ENCODE measurements around the gene KCTD12. TPM values are rescaled to one million over a fixed set of nuclear protein-coding genes. Genes with fewer than 3 reads are reported as not detected.

The KCTD12 gene
- polyA plus RNA-seq, 4 donors, result 99.2 to 121 (median 109) TPM

GRCh38 chr13:76863022-76863421, 23.2 kb downstream of the KCTD12 start:
- no peak for DNase-seq (ENCODE audit: low read depth in 4 of 4, low spot score in 3 of 4)

GRCh38 chr13:76861859-76862258, 24.3 kb downstream of the KCTD12 start:
- no peak for DNase-seq (ENCODE audit: low read depth in 4 of 4, low spot score in 3 of 4)

- DNase-seq (ENCODE audit: low read depth in 4 of 4, low spot score in 3 of 4), result no peak
Observed at GRCh38 chr13:76860706-76861105, 25.5 kb downstream of the KCTD12 start.

- DNase-seq (ENCODE audit: low read depth in 4 of 4, low spot score in 3 of 4), result no peak
Observed at GRCh38 chr13:76854894-76855293, 31.3 kb downstream of the KCTD12 start.

- no peak for DNase-seq (ENCODE audit: low read depth in 4 of 4, low spot score in 3 of 4)
Observed at GRCh38 chr13:76853921-76854608, 32.1 kb downstream of the KCTD12 start.

GRCh38 chr13:76853481-76853880, 32.7 kb downstream of the KCTD12 start:
- no peak for DNase-seq (ENCODE audit: low read depth in 4 of 4, low spot score in 3 of 4)

- no peak for DNase-seq (ENCODE audit: low read depth in 4 of 4, low spot score in 3 of 4)
Observed at GRCh38 chr13:76852986-76853385, 33.2 kb downstream of the KCTD12 start.

GRCh38 chr13:76851961-76852360, 34.2 kb downstream of the KCTD12 start:
- no peak for DNase-seq (ENCODE audit: low read depth in 4 of 4, low spot score in 3 of 4)

GRCh38 chr13:76849493-76849892, 36.7 kb downstream of the KCTD12 start:
- DNase-seq (ENCODE audit: low read depth in 4 of 4, low spot score in 3 of 4), result no peak

- no peak for DNase-seq (ENCODE audit: low read depth in 4 of 4, low spot score in 3 of 4)
Observed at GRCh38 chr13:76848596-76848995, 37.6 kb downstream of the KCTD12 start.

GRCh38 chr13:76846363-76846762, 39.8 kb downstream of the KCTD12 start:
- DNase-seq (ENCODE audit: low read depth in 4 of 4, low spot score in 3 of 4), result no peak

GRCh38 chr13:76845865-76846264, 40.3 kb downstream of the KCTD12 start:
- no peak for DNase-seq (ENCODE audit: low read depth in 4 of 4, low spot score in 3 of 4)

GRCh38 chr13:76845367-76845766, 40.8 kb downstream of the KCTD12 start:
- DNase-seq (ENCODE audit: low read depth in 4 of 4, low spot score in 3 of 4), result no peak

GRCh38 chr13:76837801-76838200, 48.4 kb downstream of the KCTD12 start:
- DNase-seq (ENCODE audit: low read depth in 4 of 4, low spot score in 3 of 4), result no peak

- DNase-seq (ENCODE audit: low read depth in 4 of 4, low spot score in 3 of 4), result no peak
Observed at GRCh38 chr13:76836311-76836710, 49.9 kb downstream of the KCTD12 start.

- DNase-seq (ENCODE audit: low read depth in 4 of 4, low spot score in 3 of 4), result no peak
Observed at GRCh38 chr13:76833441-76833954, 52.7 kb downstream of the KCTD12 start.

GRCh38 chr13:76832258-76832988, 53.8 kb downstream of the KCTD12 start:
- no peak for DNase-seq (ENCODE audit: low read depth in 4 of 4, low spot score in 3 of 4)

GRCh38 chr13:76830805-76831204, 55.4 kb downstream of the KCTD12 start:
- DNase-seq (ENCODE audit: low read depth in 4 of 4, low spot score in 3 of 4), result no peak

Data from right renal pelvis (tissue), 4 donors.